ENCODE results near the gene SORCS2. TPM values are rescaled to one million over a fixed set of nuclear protein-coding genes. Genes with fewer than 3 reads are reported as not detected.

Gene SORCS2
- total and polyA plus RNA-seq, 3 donors from 2014 or later = 2.7 to 4.6 (median 2.9) TPM

- H3K27ac ChIP-seq = no peak overlapping the region
- no peaks in the 10 kb centered on the region for H3K4me1 ChIP-seq
- no peak for TF ChIP-seq CTCF (IDR thresholded peaks at IDR 0.05)
- H3K4me3 ChIP-seq = no peak overlapping the region
- no peak for DNase-seq
- WGBS, 2 donors = 86 to 97% methylated on average over 9 to 10 of the region's 10 CpGs
- no peaks in the 10 kb centered on the region for H3K36me3 ChIP-seq (ENCODE audit: low read depth, missing control alignments)
- no peaks in the 10 kb centered on the region for H3K9me3 ChIP-seq
- intact Hi-C loops (cut with DNase I; ENCODE audit: low total_unique reads) = no loop called here
- H3K27me3 ChIP-seq = no peaks in the 10 kb centered on the region
Measured at GRCh38 chr4:7268941-7269340, 76.6 kb downstream of the SORCS2 start.

- intact Hi-C loops (cut with DNase I; ENCODE audit: low total_unique reads) = no loop called here
- 93 to 97% methylated on average over 12 to 17 of the region's 17 CpGs for WGBS, 2 donors
- Histone ChIP-seq H3K27ac (no peak overlapping the region), H3K36me3 (ENCODE audit: low read depth, missing control alignments) (no peaks in the 10 kb centered on the region), H3K4me3 (no peak overlapping the region), H3K27me3 (no peaks in the 10 kb centered on the region), H3K9me3 (no peaks in the 10 kb centered on the region), H3K4me1 (no peaks in the 10 kb centered on the region)
- no peak for DNase-seq
- no peak for TF ChIP-seq POLR2A (IDR thresholded peaks at IDR 0.05)
- no peak for TF ChIP-seq CTCF (IDR thresholded peaks at IDR 0.05)
Measured at GRCh38 chr4:7270121-7270520, 77.8 kb downstream of the SORCS2 start.

GRCh38 chr4:7272404-7272803 is 80.1 kb downstream of the SORCS2 start:
- no peak overlapping the region for H3K4me3 ChIP-seq
- H3K27ac ChIP-seq = no peak overlapping the region
- H3K27me3 ChIP-seq = no peaks in the 10 kb centered on the region
- H3K9me3 ChIP-seq = no peaks in the 10 kb centered on the region
- TF ChIP-seq CTCF (IDR thresholded peaks at IDR 0.05) (no peak), POLR2A (IDR thresholded peaks at IDR 0.05) (no peak)
- intact Hi-C loops (cut with DNase I; ENCODE audit: low total_unique reads) = no loop called here
- H3K4me1 ChIP-seq = no peaks in the 10 kb centered on the region
- H3K36me3 ChIP-seq (ENCODE audit: low read depth, missing control alignments) = no peaks in the 10 kb centered on the region
- DNase-seq = no peak
- 79% methylated on average over 10 of the region's 10 CpGs for WGBS, 2 donors

- H3K27ac ChIP-seq = no peak overlapping the region
- no peaks in the 10 kb centered on the region for H3K36me3 ChIP-seq (ENCODE audit: low read depth, missing control alignments)
- no peak for TF ChIP-seq POLR2A (IDR thresholded peaks at IDR 0.05)
- TF ChIP-seq CTCF (IDR thresholded peaks at IDR 0.05) = no peak
- no peaks in the 10 kb centered on the region for H3K9me3 ChIP-seq
- intact Hi-C loops (cut with DNase I; ENCODE audit: low total_unique reads) = no loop called here
- H3K4me1 ChIP-seq = no peaks in the 10 kb centered on the region
- no peak overlapping the region for H3K4me3 ChIP-seq
- no peak for DNase-seq
- H3K27me3 ChIP-seq = no peaks in the 10 kb centered on the region
- 64 to 74% methylated on average over 8 of the region's 8 CpGs for WGBS, 2 donors
Measured at GRCh38 chr4:7273738-7274297, 81.5 kb downstream of the SORCS2 start.

GRCh38 chr4:7275067-7275466 is 82.7 kb downstream of the SORCS2 start:
- 88 to 92% methylated on average over 5 of the region's 5 CpGs for WGBS, 2 donors
- no peaks in the 10 kb centered on the region for H3K4me1 ChIP-seq
- H3K9me3 ChIP-seq = no peaks in the 10 kb centered on the region
- TF ChIP-seq CTCF (IDR thresholded peaks at IDR 0.05) (no peak), POLR2A (IDR thresholded peaks at IDR 0.05) (no peak)
- intact Hi-C loops (cut with DNase I; ENCODE audit: low total_unique reads) = no loop called here
- no peaks in the 10 kb centered on the region for H3K27me3 ChIP-seq
- no peak overlapping the region for H3K27ac ChIP-seq
- DNase-seq = no peak
- no peak overlapping the region for H3K4me3 ChIP-seq
- no peaks in the 10 kb centered on the region for H3K36me3 ChIP-seq (ENCODE audit: low read depth, missing control alignments)
